ENCODE results near the gene HACL1.

The HACL1 gene

GRCh38 chr3:15531346-15531745, 70.0 kb downstream of the HACL1 start:
- Histone ChIP-seq H3K27me3 (ENCODE audit: control insufficient read depth in 2 of 2, insufficient read depth in 2 of 2, low read length in 2 of 2) (no peaks in the 10 kb centered on the region), H3K9ac (ENCODE audit: low read depth in 1 of 2, low read length in 2 of 2) (no peak overlapping the region), H3K4me3 (ENCODE audit: low read length in 2 of 2) (no peak overlapping the region), H3K4me1 (ENCODE audit: control insufficient read depth in 2 of 2, insufficient read depth in 2 of 2, low read length in 2 of 2) (no peaks in the 10 kb centered on the region), H3K27ac (ENCODE audit: low read depth in 2 of 2, low read length in 2 of 2) (no peak overlapping the region), H3K9me3 (ENCODE audit: control insufficient read depth in 2 of 2, low read length in 2 of 2) (no peaks in the 10 kb centered on the region), H3K36me3 (ENCODE audit: control insufficient read depth in 2 of 2, insufficient read depth in 2 of 2, low read length in 2 of 2) (no peaks in the 10 kb centered on the region)

- H3K4me3 ChIP-seq (ENCODE audit: low read length in 2 of 2) = no peak overlapping the region
- H3K4me1 ChIP-seq (ENCODE audit: control insufficient read depth in 2 of 2, insufficient read depth in 2 of 2, low read length in 2 of 2) = no peaks in the 10 kb centered on the region
- H3K27ac ChIP-seq (ENCODE audit: low read depth in 2 of 2, low read length in 2 of 2) = peak overlapping the region in 1 of 2 donors; percentile 4
- H3K9ac ChIP-seq (ENCODE audit: low read depth in 1 of 2, low read length in 2 of 2) = no peak overlapping the region
- H3K27me3 ChIP-seq (ENCODE audit: control insufficient read depth in 2 of 2, insufficient read depth in 2 of 2, low read length in 2 of 2) = no peaks in the 10 kb centered on the region
- no peaks in the 10 kb centered on the region for H3K9me3 ChIP-seq (ENCODE audit: control insufficient read depth in 2 of 2, low read length in 2 of 2)
- no peaks in the 10 kb centered on the region for H3K36me3 ChIP-seq (ENCODE audit: control insufficient read depth in 2 of 2, insufficient read depth in 2 of 2, low read length in 2 of 2)
Observed at GRCh38 chr3:15528854-15529537, 72.4 kb downstream of the HACL1 start.

GRCh38 chr3:15527031-15527459, 74.3 kb downstream of the HACL1 start:
- H3K4me1 ChIP-seq (ENCODE audit: control insufficient read depth in 2 of 2, insufficient read depth in 2 of 2, low read length in 2 of 2) = no peaks in the 10 kb centered on the region
- no peak overlapping the region for H3K4me3 ChIP-seq (ENCODE audit: low read length in 2 of 2)
- no peaks in the 10 kb centered on the region for H3K27me3 ChIP-seq (ENCODE audit: control insufficient read depth in 2 of 2, insufficient read depth in 2 of 2, low read length in 2 of 2)
- H3K36me3 ChIP-seq (ENCODE audit: control insufficient read depth in 2 of 2, insufficient read depth in 2 of 2, low read length in 2 of 2) = no peaks in the 10 kb centered on the region
- H3K9ac ChIP-seq (ENCODE audit: low read depth in 1 of 2, low read length in 2 of 2) = no peak overlapping the region
- no peak overlapping the region for H3K27ac ChIP-seq (ENCODE audit: low read depth in 2 of 2, low read length in 2 of 2)
- no peaks in the 10 kb centered on the region for H3K9me3 ChIP-seq (ENCODE audit: control insufficient read depth in 2 of 2, low read length in 2 of 2)

GRCh38 chr3:15525790-15526189, 75.6 kb downstream of the HACL1 start:
- no peaks in the 10 kb centered on the region for H3K36me3 ChIP-seq (ENCODE audit: control insufficient read depth in 2 of 2, insufficient read depth in 2 of 2, low read length in 2 of 2)
- no peaks in the 10 kb centered on the region for H3K4me1 ChIP-seq (ENCODE audit: control insufficient read depth in 2 of 2, insufficient read depth in 2 of 2, low read length in 2 of 2)
- no peaks in the 10 kb centered on the region for H3K27me3 ChIP-seq (ENCODE audit: control insufficient read depth in 2 of 2, insufficient read depth in 2 of 2, low read length in 2 of 2)
- no peak overlapping the region for H3K4me3 ChIP-seq (ENCODE audit: low read length in 2 of 2)
- no peaks in the 10 kb centered on the region for H3K9me3 ChIP-seq (ENCODE audit: control insufficient read depth in 2 of 2, low read length in 2 of 2)
- no peak overlapping the region for H3K9ac ChIP-seq (ENCODE audit: low read depth in 1 of 2, low read length in 2 of 2)
- no peak overlapping the region for H3K27ac ChIP-seq (ENCODE audit: low read depth in 2 of 2, low read length in 2 of 2)

GRCh38 chr3:15523660-15524417, 77.5 kb downstream of the HACL1 start:
- no peaks in the 10 kb centered on the region for H3K4me1 ChIP-seq (ENCODE audit: control insufficient read depth in 2 of 2, insufficient read depth in 2 of 2, low read length in 2 of 2)
- no peak overlapping the region for H3K27ac ChIP-seq (ENCODE audit: low read depth in 2 of 2, low read length in 2 of 2)
- no peak overlapping the region for H3K4me3 ChIP-seq (ENCODE audit: low read length in 2 of 2)
- H3K27me3 ChIP-seq (ENCODE audit: control insufficient read depth in 2 of 2, insufficient read depth in 2 of 2, low read length in 2 of 2) = no peaks in the 10 kb centered on the region
- no peak overlapping the region for H3K9ac ChIP-seq (ENCODE audit: low read depth in 1 of 2, low read length in 2 of 2)
- no peaks in the 10 kb centered on the region for H3K36me3 ChIP-seq (ENCODE audit: control insufficient read depth in 2 of 2, insufficient read depth in 2 of 2, low read length in 2 of 2)
- H3K9me3 ChIP-seq (ENCODE audit: control insufficient read depth in 2 of 2, low read length in 2 of 2) = no peaks in the 10 kb centered on the region

- H3K27ac ChIP-seq (ENCODE audit: low read depth in 2 of 2, low read length in 2 of 2) = no peak overlapping the region
- H3K27me3 ChIP-seq (ENCODE audit: control insufficient read depth in 2 of 2, insufficient read depth in 2 of 2, low read length in 2 of 2) = no peaks in the 10 kb centered on the region
- H3K4me3 ChIP-seq (ENCODE audit: low read length in 2 of 2) = no peak overlapping the region
- H3K9ac ChIP-seq (ENCODE audit: low read depth in 1 of 2, low read length in 2 of 2) = no peak overlapping the region
- H3K4me1 ChIP-seq (ENCODE audit: control insufficient read depth in 2 of 2, insufficient read depth in 2 of 2, low read length in 2 of 2) = no peaks in the 10 kb centered on the region
- no peaks in the 10 kb centered on the region for H3K9me3 ChIP-seq (ENCODE audit: control insufficient read depth in 2 of 2, low read length in 2 of 2)
- H3K36me3 ChIP-seq (ENCODE audit: control insufficient read depth in 2 of 2, insufficient read depth in 2 of 2, low read length in 2 of 2) = no peaks in the 10 kb centered on the region
Observed at GRCh38 chr3:15522016-15522415, 79.4 kb downstream of the HACL1 start.

GRCh38 chr3:15521573-15521965, 79.8 kb downstream of the HACL1 start, which contains the start of gene COLQ:
TSS of gene COLQ (minus strand) at chr3:15521706. CDS start at chr3:15521625, 81 bp downstream.
- H3K9ac ChIP-seq (ENCODE audit: low read depth in 1 of 2, low read length in 2 of 2) = no peak within 1 kb of the TSS
- H3K4me1 ChIP-seq (ENCODE audit: control insufficient read depth in 2 of 2, insufficient read depth in 2 of 2, low read length in 2 of 2) = no peaks in the 10 kb centered on the region
- H3K27ac ChIP-seq (ENCODE audit: low read depth in 2 of 2, low read length in 2 of 2) = no peak within 1 kb of the TSS
- peak within 1 kb of the TSS in 1 of 2 donors; percentile 33 for H3K4me3 ChIP-seq (ENCODE audit: low read length in 2 of 2)
- H3K36me3 ChIP-seq (ENCODE audit: control insufficient read depth in 2 of 2, insufficient read depth in 2 of 2, low read length in 2 of 2) = no peaks in the 10 kb centered on the region
- no peaks in the 10 kb centered on the region for H3K9me3 ChIP-seq (ENCODE audit: control insufficient read depth in 2 of 2, low read length in 2 of 2)
- H3K27me3 ChIP-seq (ENCODE audit: control insufficient read depth in 2 of 2, insufficient read depth in 2 of 2, low read length in 2 of 2) = no peaks in the 10 kb centered on the region

GRCh38 chr3:15520804-15521572, 80.4 kb downstream of the HACL1 start:
- H3K27me3 ChIP-seq (ENCODE audit: control insufficient read depth in 2 of 2, insufficient read depth in 2 of 2, low read length in 2 of 2) = no peaks in the 10 kb centered on the region
- no peak overlapping the region for H3K27ac ChIP-seq (ENCODE audit: low read depth in 2 of 2, low read length in 2 of 2)
- H3K9ac ChIP-seq (ENCODE audit: low read depth in 1 of 2, low read length in 2 of 2) = no peak overlapping the region
- H3K9me3 ChIP-seq (ENCODE audit: control insufficient read depth in 2 of 2, low read length in 2 of 2) = no peaks in the 10 kb centered on the region
- no peaks in the 10 kb centered on the region for H3K4me1 ChIP-seq (ENCODE audit: control insufficient read depth in 2 of 2, insufficient read depth in 2 of 2, low read length in 2 of 2)
- peak overlapping the region in 1 of 2 donors; percentile 33 for H3K4me3 ChIP-seq (ENCODE audit: low read length in 2 of 2)
- no peaks in the 10 kb centered on the region for H3K36me3 ChIP-seq (ENCODE audit: control insufficient read depth in 2 of 2, insufficient read depth in 2 of 2, low read length in 2 of 2)

- Histone ChIP-seq H3K4me1 (ENCODE audit: control insufficient read depth in 2 of 2, insufficient read depth in 2 of 2, low read length in 2 of 2) (no peaks in the 10 kb centered on the region), H3K27me3 (ENCODE audit: control insufficient read depth in 2 of 2, insufficient read depth in 2 of 2, low read length in 2 of 2) (no peaks in the 10 kb centered on the region), H3K9ac (ENCODE audit: low read depth in 1 of 2, low read length in 2 of 2) (no peak overlapping the region), H3K9me3 (ENCODE audit: control insufficient read depth in 2 of 2, low read length in 2 of 2) (no peaks in the 10 kb centered on the region), H3K36me3 (ENCODE audit: control insufficient read depth in 2 of 2, insufficient read depth in 2 of 2, low read length in 2 of 2) (no peaks in the 10 kb centered on the region), H3K27ac (ENCODE audit: low read depth in 2 of 2, low read length in 2 of 2) (no peak overlapping the region), H3K4me3 (ENCODE audit: low read length in 2 of 2) (no peak overlapping the region)
Observed at GRCh38 chr3:15520185-15520584, 81.2 kb downstream of the HACL1 start.

GRCh38 chr3:15519096-15519495, 82.3 kb downstream of the HACL1 start:
- no peak overlapping the region for H3K9ac ChIP-seq (ENCODE audit: low read depth in 1 of 2, low read length in 2 of 2)
- H3K36me3 ChIP-seq (ENCODE audit: control insufficient read depth in 2 of 2, insufficient read depth in 2 of 2, low read length in 2 of 2) = no peaks in the 10 kb centered on the region
- no peaks in the 10 kb centered on the region for H3K4me1 ChIP-seq (ENCODE audit: control insufficient read depth in 2 of 2, insufficient read depth in 2 of 2, low read length in 2 of 2)
- H3K27ac ChIP-seq (ENCODE audit: low read depth in 2 of 2, low read length in 2 of 2) = no peak overlapping the region
- H3K9me3 ChIP-seq (ENCODE audit: control insufficient read depth in 2 of 2, low read length in 2 of 2) = no peaks in the 10 kb centered on the region
- H3K4me3 ChIP-seq (ENCODE audit: low read length in 2 of 2) = no peak overlapping the region
- H3K27me3 ChIP-seq (ENCODE audit: control insufficient read depth in 2 of 2, insufficient read depth in 2 of 2, low read length in 2 of 2) = no peaks in the 10 kb centered on the region

Measured in mucosa of rectum (tissue), 2 donors.